ENCODE results near the gene COL8A1. TPM values are rescaled to one million over a fixed set of nuclear protein-coding genes. Genes with fewer than 3 reads are reported as not detected.

The COL8A1 gene
- total RNA-seq, 1 experiment from 2014 or later, result 0.13 TPM

GRCh38 chr3:99714146-99714545, 75.8 kb downstream of the COL8A1 start:
- TF ChIP-seq TCF7L2 (IDR thresholded peaks at IDR 0.05; ENCODE audit: low read depth, low read length) (no peak), POLR2AphosphoS5 (IDR thresholded peaks at IDR 0.05; ENCODE audit: low read depth, low read length) (no peak), REST (IDR thresholded peaks at IDR 0.05; ENCODE audit: insufficient read depth in 1 of 2, low read depth in 2 of 2, low read length in 1 of 2) (no peak), CTCF (IDR thresholded peaks at IDR 0.05) (no peak), SIN3A (IDR thresholded peaks at IDR 0.05; ENCODE audit: borderline replicate concordance, insufficient read depth, low read depth, low read length) (no peak)
- intact Hi-C loops (cut with micrococcal nuclease; ENCODE audit: unreplicated experiment), result no loop called here
- H3K4me1 ChIP-seq (ENCODE audit: control insufficient read depth, insufficient read depth, low read length), result no peaks in the 10 kb centered on the region
- in situ Hi-C loops (cut with HindIII; ENCODE audit: low pct_unique_long_range_greater_than_20kb, low sequenced_read_pairs), result no loop called here
- CTCF ChIA-PET, result no interaction called here
- peaks cover 3% of the 10 kb centered on the region; the same call in 1 of the 2 replicates for H3K27me3 ChIP-seq (ENCODE audit: control insufficient read depth, insufficient read depth, low read length)
- no peaks in the 10 kb centered on the region for H3K9me3 ChIP-seq (ENCODE audit: control insufficient read depth, insufficient read depth, low read depth, low read length)
- DNase-seq (ENCODE audit: low read depth, low spot score) (no peak), ATAC-seq (no peak)
- no peak overlapping the region for H3K27ac ChIP-seq (ENCODE audit: low read length)
- H3K36me3 ChIP-seq (ENCODE audit: control insufficient read depth, insufficient read depth, low read length), result no peaks in the 10 kb centered on the region
- H3K4me3 ChIP-seq (ENCODE audit: low read depth in 2 of 2, low read length in 2 of 2), result no peak overlapping the region
- POLR2A ChIA-PET, result no interaction called here
- BruUV-seq (replicated peaks), result no TSS peak

GRCh38 chr3:99714575-99714974, 76.2 kb downstream of the COL8A1 start:
- Histone ChIP-seq H3K27ac (ENCODE audit: low read length) (no peak overlapping the region), H3K27me3 (ENCODE audit: control insufficient read depth, insufficient read depth, low read length) (peaks cover 3% of the 10 kb centered on the region; the same call in 1 of the 2 replicates), H3K9me3 (ENCODE audit: control insufficient read depth, insufficient read depth, low read depth, low read length) (no peaks in the 10 kb centered on the region), H3K36me3 (ENCODE audit: control insufficient read depth, insufficient read depth, low read length) (no peaks in the 10 kb centered on the region), H3K4me1 (ENCODE audit: control insufficient read depth, insufficient read depth, low read length) (no peaks in the 10 kb centered on the region), H3K4me3 (ENCODE audit: low read depth in 2 of 2, low read length in 2 of 2) (no peak overlapping the region)
- ATAC-seq (no peak), DNase-seq (ENCODE audit: low read depth, low spot score) (no peak)
- BruUV-seq (replicated peaks), result no TSS peak
- ChIA-PET POLR2A (no interaction called here), CTCF (no interaction called here)
- intact Hi-C loops (cut with micrococcal nuclease; ENCODE audit: unreplicated experiment), result no loop called here
- in situ Hi-C loops (cut with HindIII; ENCODE audit: low pct_unique_long_range_greater_than_20kb, low sequenced_read_pairs), result no loop called here
- no peak for TF ChIP-seq TCF7L2 (IDR thresholded peaks at IDR 0.05; ENCODE audit: low read depth, low read length)
- TF ChIP-seq REST (IDR thresholded peaks at IDR 0.05; ENCODE audit: insufficient read depth in 1 of 2, low read depth in 2 of 2, low read length in 1 of 2), result no peak
- TF ChIP-seq SIN3A (IDR thresholded peaks at IDR 0.05; ENCODE audit: borderline replicate concordance, insufficient read depth, low read depth, low read length), result no peak
- TF ChIP-seq CTCF (IDR thresholded peaks at IDR 0.05), result no peak
- TF ChIP-seq POLR2AphosphoS5 (IDR thresholded peaks at IDR 0.05; ENCODE audit: low read depth, low read length), result no peak

All from Panc1 (cell line).